ENCODE data around the gene DHX15.

The DHX15 gene

GRCh38 chr4:24569662-24570061, 14.7 kb downstream of the DHX15 start:
- H3K79me2 ChIP-seq (ENCODE audit: insufficient read depth, low read length) = peaks cover 99% of the 10 kb centered on the region
- H3K4me1 ChIP-seq (ENCODE audit: insufficient read depth, low read length, poor library complexity, severe bottlenecking) = peaks cover 30% of the 10 kb centered on the region
- no peak for TF ChIP-seq CTCF (conservative IDR thresholded peaks at IDR 0.05; ENCODE audit: low read length)
- TF ChIP-seq EZH2phosphoT487 (IDR thresholded peaks at IDR 0.05; ENCODE audit: borderline replicate concordance) = no peak
- no peaks in the 10 kb centered on the region for H3K27me3 ChIP-seq (ENCODE audit: insufficient read depth, low read length, poor library complexity, severe bottlenecking)
- H3K9me3 ChIP-seq (ENCODE audit: insufficient read depth, low read depth, low read length) = no peaks in the 10 kb centered on the region
- H2AFZ ChIP-seq (ENCODE audit: low read length) = no peak overlapping the region
- peak overlapping the region; percentile 13 for H3K4me3 ChIP-seq (ENCODE audit: low read length, poor library complexity, severe bottlenecking)
- no peaks in the 10 kb centered on the region; the same call in 1 of the 2 replicates for H3F3A ChIP-seq (ENCODE audit: low read depth)
- peaks cover 98% of the 10 kb centered on the region for H4K20me1 ChIP-seq (ENCODE audit: insufficient read depth, low read length, poor library complexity, severe bottlenecking)
- H3K36me3 ChIP-seq (ENCODE audit: insufficient read depth, low read length) = peaks cover 89% of the 10 kb centered on the region
- H3K9ac ChIP-seq (ENCODE audit: low read depth, low read length, poor library complexity, severe bottlenecking) = no peak overlapping the region
- H3K9me2 ChIP-seq (replicated peaks; ENCODE audit: low read depth, low read length) = no peaks in the 10 kb centered on the region
- peak overlapping the region; percentile 62 for H3K4me2 ChIP-seq (ENCODE audit: low read depth, low read length, poor library complexity, severe bottlenecking)

- H4K20me1 ChIP-seq (ENCODE audit: insufficient read depth, low read length, poor library complexity, severe bottlenecking) = peaks cover 99% of the 10 kb centered on the region
These were observed 15.9 kb downstream of the DHX15 start for GRCh38 chr4:24568425-24568824.

GRCh38 chr4:24565054-24565453, 19.3 kb downstream of the DHX15 start:
- Histone ChIP-seq H3K79me2 (ENCODE audit: insufficient read depth, low read length) (peaks cover 99% of the 10 kb centered on the region), H3K4me2 (ENCODE audit: low read depth, low read length, poor library complexity, severe bottlenecking) (peak overlapping the region; percentile 19), H3K9me2 (replicated peaks; ENCODE audit: low read depth, low read length) (no peaks in the 10 kb centered on the region), H3K4me1 (ENCODE audit: insufficient read depth, low read length, poor library complexity, severe bottlenecking) (peaks cover 32% of the 10 kb centered on the region), H4K20me1 (ENCODE audit: insufficient read depth, low read length, poor library complexity, severe bottlenecking) (peaks cover 98% of the 10 kb centered on the region), H3K36me3 (ENCODE audit: insufficient read depth, low read length) (peaks cover 88% of the 10 kb centered on the region), H3F3A (ENCODE audit: low read depth) (no peaks in the 10 kb centered on the region; the same call in 1 of the 2 replicates), H2AFZ (ENCODE audit: low read length) (no peak overlapping the region), H3K4me3 (ENCODE audit: low read length, poor library complexity, severe bottlenecking) (no peak overlapping the region), H3K27me3 (ENCODE audit: insufficient read depth, low read length, poor library complexity, severe bottlenecking) (no peaks in the 10 kb centered on the region), H3K9ac (ENCODE audit: low read depth, low read length, poor library complexity, severe bottlenecking) (no peak overlapping the region), H3K9me3 (ENCODE audit: insufficient read depth, low read depth, low read length) (0 out of 2 replicates have a peak, but pooled peaks cover 3% of the 10 kb centered on the region)
- no peak for TF ChIP-seq CTCF (conservative IDR thresholded peaks at IDR 0.05; ENCODE audit: low read length)
- TF ChIP-seq EZH2phosphoT487 (IDR thresholded peaks at IDR 0.05; ENCODE audit: borderline replicate concordance) = no peak

More at GRCh38 chr4:24568425-24568824, 15.9 kb downstream of the DHX15 start:
- no peaks in the 10 kb centered on the region for H3K9me3 ChIP-seq (ENCODE audit: insufficient read depth, low read depth, low read length)
- H3K4me3 ChIP-seq (ENCODE audit: low read length, poor library complexity, severe bottlenecking) = peak overlapping the region; percentile 39
- peaks cover 100% of the 10 kb centered on the region for H3K79me2 ChIP-seq (ENCODE audit: insufficient read depth, low read length)
- H3F3A ChIP-seq (ENCODE audit: low read depth) = no peaks in the 10 kb centered on the region; the same call in 1 of the 2 replicates
- H3K4me1 ChIP-seq (ENCODE audit: insufficient read depth, low read length, poor library complexity, severe bottlenecking) = peaks cover 30% of the 10 kb centered on the region
- H3K27me3 ChIP-seq (ENCODE audit: insufficient read depth, low read length, poor library complexity, severe bottlenecking) = no peaks in the 10 kb centered on the region
- no peak for TF ChIP-seq EZH2phosphoT487 (IDR thresholded peaks at IDR 0.05; ENCODE audit: borderline replicate concordance)
- TF ChIP-seq CTCF (conservative IDR thresholded peaks at IDR 0.05; ENCODE audit: low read length) = no peak
- H3K36me3 ChIP-seq (ENCODE audit: insufficient read depth, low read length) = peaks cover 92% of the 10 kb centered on the region
- peak overlapping the region; percentile 62 for H3K4me2 ChIP-seq (ENCODE audit: low read depth, low read length, poor library complexity, severe bottlenecking)
- H3K9ac ChIP-seq (ENCODE audit: low read depth, low read length, poor library complexity, severe bottlenecking) = no peak overlapping the region
- H3K9me2 ChIP-seq (replicated peaks; ENCODE audit: low read depth, low read length) = no peaks in the 10 kb centered on the region
- H2AFZ ChIP-seq (ENCODE audit: low read length) = no peak overlapping the region

All from Loucy (cell line).